PC-9 (cell line): ENCODE measurements around the gene SMIM28. TPM values are rescaled to one million over a fixed set of nuclear protein-coding genes. Genes with fewer than 3 reads are reported as not detected.

Experiments
- BruUV-seq: library from RNA; stranded (reverse); fragments of 400-500 nt; replicated peaks from 2 replicates; lab custom pipeline; 2021; lab: Mats Ljungman, UMichigan
- CTCF ChIA-PET: fragments of 300-600 bp; sonication (Branson Sonifier 250); formaldehyde crosslinking; loops from one replicate; lab custom pipeline; 2022; ENCODE audit warnings: antibody characterized with exemption; lab: Charles Lee
- POLR2A ChIA-PET: fragments of 300-600 bp; sonication (Branson Sonifier 250); formaldehyde crosslinking; loops from one replicate; lab custom pipeline; 2022; ENCODE audit warnings: antibody characterized with exemption; ENCODE audit not compliant: unreplicated experiment; lab: Charles Lee
- DNase-seq, 2 experiments: peaks; one replicate each; pipeline versions ENCODE4 v3.0.0 to v3.0.0-alpha.2; 2015 to 2022; ENCODE audit warnings: mixed read lengths in 1 of 2
- H2AFZ ChIP-seq: fragments of 200-600 bp; sonication (generic); 2 replicates; pipeline ENCODE4 v1.8.1; 2017; ENCODE audit warnings: antibody characterized with exemption
- H3F3A ChIP-seq: fragments of 200-600 bp; sonication (generic); 2 replicates; pipeline ENCODE4 v1.8.1; 2017; ENCODE audit warnings: antibody characterized with exemption, mild to moderate bottlenecking, low read depth; ENCODE audit not compliant: insufficient read depth
- H3K27ac ChIP-seq: fragments of 200-600 bp; sonication (generic); 2 replicates; pipeline ENCODE4 v1.6.1; 2016; ENCODE audit warnings: mixed run types
- H3K27me3 ChIP-seq: fragments of 200-600 bp; sonication (generic); 2 replicates; pipeline ENCODE4 v1.6.1; 2016; ENCODE audit warnings: low read depth, mixed run types; ENCODE audit not compliant: insufficient read depth
- H3K36me3 ChIP-seq: fragments of 200-600 bp; sonication (generic); 2 replicates; pipeline ENCODE4 v1.6.1; 2016; ENCODE audit warnings: low read depth, mixed run types
- H3K4me1 ChIP-seq: fragments of 200-600 bp; sonication (generic); replicated peaks from 2 replicates; pipeline ENCODE4 v1.6.1; 2016; ENCODE audit warnings: mixed run types; ENCODE audit not compliant: insufficient read depth
- H3K4me2 ChIP-seq: fragments of 200-600 bp; sonication (generic); 2 replicates; pipeline ENCODE4 v1.6.1; 2017; ENCODE audit warnings: mixed run types
- H3K4me3 ChIP-seq: fragments of 200-600 bp; sonication (generic); 2 replicates; pipeline ENCODE4 v1.6.1; 2016; ENCODE audit warnings: mixed run types
- H3K79me2 ChIP-seq: fragments of 200-600 bp; sonication (generic); 2 replicates; pipeline ENCODE4 v1.6.1; 2017; ENCODE audit warnings: low read depth, mixed run types
- H3K9me2 ChIP-seq: fragments of 200-600 bp; sonication (generic); 2 replicates; pipeline ENCODE4 v1.8.1; 2017; ENCODE audit warnings: mild to moderate bottlenecking; ENCODE audit not compliant: insufficient read depth
- H3K9me3 ChIP-seq: fragments of 200-600 bp; sonication (generic); 2 replicates; pipeline ENCODE4 v1.8.1; 2016; ENCODE audit warnings: low read depth; ENCODE audit not compliant: insufficient read depth
- H4K20me1 ChIP-seq: fragments of 200-600 bp; sonication (generic); 2 replicates; pipeline ENCODE4 v1.8.1; 2017; ENCODE audit not compliant: insufficient read depth
- EZH2 ChIP-seq: fragments of 200-600 bp; sonication (generic); IDR thresholded peaks from 2 replicates; pipeline ENCODE4 v1.8.0; 2017; ENCODE audit warnings: antibody characterized with exemption, low read depth
- intact Hi-C: fragments of 100-400 bp; cut with micrococcal nuclease; formaldehyde crosslinking; loops from one replicate; pipeline ENCODE4 v1.10.0; 2022; ENCODE audit not compliant: unreplicated experiment
- total RNA-seq: library from RNA; stranded (reverse); gene quantifications from 2 replicates; pipeline ENCODE4 v1.2.3, GENCODE V29; 2021
- TF ChIP-seq, protein P1 (sequence below): fragments of 200-600 bp; sonication (generic); conservative IDR thresholded peaks from 2 replicates; pipeline ENCODE4 v1.6.1; 2017; ENCODE audit warnings: mixed run types, antibody characterized with exemption, mild to moderate bottlenecking, moderate library complexity

Gene SMIM28
- total RNA-seq, 1 experiment from 2014 or later, result not detected

DNA sequence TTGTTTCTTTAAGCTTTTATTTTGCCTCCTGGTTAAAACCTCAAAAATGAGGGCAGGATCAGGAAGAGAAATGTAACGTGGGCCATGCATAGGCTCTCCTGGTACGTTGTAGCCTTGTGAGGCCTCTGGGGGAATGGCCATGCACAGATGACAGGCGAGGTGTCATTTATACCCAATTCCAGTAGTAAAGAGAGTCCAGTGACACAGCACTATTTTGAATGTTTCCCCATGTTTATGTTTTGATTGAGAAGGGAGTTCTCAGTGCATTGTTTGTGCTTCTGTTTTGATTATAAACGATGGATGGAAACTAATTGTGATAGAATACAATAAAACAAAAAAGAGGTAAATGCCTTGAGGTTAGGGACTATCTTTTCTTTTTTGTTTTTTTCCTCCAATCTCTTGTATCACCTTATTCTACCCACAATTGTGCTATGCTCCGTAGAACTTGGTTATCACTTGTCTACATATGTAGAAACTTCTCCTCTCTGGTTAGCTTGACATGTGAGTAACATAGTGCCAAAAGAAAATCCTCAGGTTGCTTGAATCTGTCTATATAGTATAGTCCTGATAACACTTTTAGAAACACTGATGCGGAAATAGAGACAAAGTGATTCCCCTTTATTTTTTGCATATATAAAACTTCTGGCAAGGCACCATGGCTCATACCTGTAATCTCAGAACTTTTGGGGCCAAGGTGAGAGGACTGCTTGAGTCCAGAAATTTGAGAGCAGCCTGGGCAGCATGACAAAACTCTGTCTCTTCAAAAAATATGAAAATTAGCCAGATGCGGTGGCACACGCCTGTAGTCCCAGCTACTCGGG lies 6.9 kb upstream of the SMIM28 start:
- DNase-seq, result no peak
- TF ChIP-seq, protein P1, sequence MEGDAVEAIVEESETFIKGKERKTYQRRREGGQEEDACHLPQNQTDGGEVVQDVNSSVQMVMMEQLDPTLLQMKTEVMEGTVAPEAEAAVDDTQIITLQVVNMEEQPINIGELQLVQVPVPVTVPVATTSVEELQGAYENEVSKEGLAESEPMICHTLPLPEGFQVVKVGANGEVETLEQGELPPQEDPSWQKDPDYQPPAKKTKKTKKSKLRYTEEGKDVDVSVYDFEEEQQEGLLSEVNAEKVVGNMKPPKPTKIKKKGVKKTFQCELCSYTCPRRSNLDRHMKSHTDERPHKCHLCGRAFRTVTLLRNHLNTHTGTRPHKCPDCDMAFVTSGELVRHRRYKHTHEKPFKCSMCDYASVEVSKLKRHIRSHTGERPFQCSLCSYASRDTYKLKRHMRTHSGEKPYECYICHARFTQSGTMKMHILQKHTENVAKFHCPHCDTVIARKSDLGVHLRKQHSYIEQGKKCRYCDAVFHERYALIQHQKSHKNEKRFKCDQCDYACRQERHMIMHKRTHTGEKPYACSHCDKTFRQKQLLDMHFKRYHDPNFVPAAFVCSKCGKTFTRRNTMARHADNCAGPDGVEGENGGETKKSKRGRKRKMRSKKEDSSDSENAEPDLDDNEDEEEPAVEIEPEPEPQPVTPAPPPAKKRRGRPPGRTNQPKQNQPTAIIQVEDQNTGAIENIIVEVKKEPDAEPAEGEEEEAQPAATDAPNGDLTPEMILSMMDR, result no peak
- TF ChIP-seq EZH2, result no peak
- Histone ChIP-seq H3F3A (no peaks in the 10 kb centered on the region), H3K27me3 (no peaks in the 10 kb centered on the region), H3K4me2 (peak overlapping the region; percentile 61), H3K36me3 (no peaks in the 10 kb centered on the region), H2AFZ (peak overlapping the region; percentile 42), H3K4me3 (no peak overlapping the region), H3K9me3 (no peaks in the 10 kb centered on the region), H3K27ac (peak overlapping the region; percentile 57), H3K4me1 (peaks cover 29% of the 10 kb centered on the region), H3K9me2 (no peaks in the 10 kb centered on the region), H4K20me1 (no peaks in the 10 kb centered on the region), H3K79me2 (no peaks in the 10 kb centered on the region)
- CTCF ChIA-PET, result no interaction called here
- POLR2A ChIA-PET, result no interaction called here
- intact Hi-C loops, result no loop called here
- no TSS peak for BruUV-seq

- TF ChIP-seq, protein P1, result no peak
- TF ChIP-seq EZH2, result no peak
- no peaks in the 10 kb centered on the region for H3K9me3 ChIP-seq
- no peak for DNase-seq
- H3F3A ChIP-seq, result no peaks in the 10 kb centered on the region
- no peaks in the 10 kb centered on the region for H4K20me1 ChIP-seq
- ChIA-PET CTCF (no interaction called here), POLR2A (no interaction called here)
- no peaks in the 10 kb centered on the region for H3K79me2 ChIP-seq
- peak overlapping the region; percentile 57 for H3K27ac ChIP-seq
- H3K36me3 ChIP-seq, result no peaks in the 10 kb centered on the region
- H3K4me1 ChIP-seq, result peaks cover 29% of the 10 kb centered on the region
- peak overlapping the region; percentile 9; the same call in 1 of the 2 replicates for H3K4me3 ChIP-seq
- BruUV-seq, result no TSS peak
- H3K27me3 ChIP-seq, result no peaks in the 10 kb centered on the region
- intact Hi-C loops, result no loop called here
- peak overlapping the region; percentile 42; the same call in 1 of the 2 replicates for H2AFZ ChIP-seq
- no peaks in the 10 kb centered on the region; the same call in 1 of the 2 replicates for H3K9me2 ChIP-seq
- peak overlapping the region; percentile 61 for H3K4me2 ChIP-seq
These were observed 6.3 kb upstream of the SMIM28 start for GRCh38 chr6:138371452-138371711.

DNA sequence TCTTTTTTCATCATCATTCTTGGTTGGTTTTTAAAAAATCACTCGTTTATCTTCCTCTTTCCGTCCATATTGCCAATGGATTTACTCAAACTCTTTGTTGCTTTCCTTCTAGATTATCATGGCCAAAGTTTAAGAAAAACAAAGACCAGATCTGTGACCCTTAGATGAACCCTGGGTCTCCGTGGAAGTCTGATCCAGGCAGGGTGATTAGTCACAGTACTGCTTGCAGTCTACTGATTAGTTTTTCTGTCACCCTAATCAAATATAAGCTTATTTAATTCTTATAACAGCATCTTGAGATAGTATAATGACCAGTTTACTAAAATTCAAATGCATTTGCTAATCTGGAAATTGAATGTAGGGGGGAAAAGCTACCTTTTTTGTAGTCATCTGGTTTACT lies 6.0 kb upstream of the SMIM28 start:
- Histone ChIP-seq H2AFZ (peak overlapping the region; percentile 28), H4K20me1 (no peaks in the 10 kb centered on the region), H3K4me1 (peaks cover 29% of the 10 kb centered on the region), H3K27ac (peak overlapping the region; percentile 57), H3K79me2 (no peaks in the 10 kb centered on the region), H3K36me3 (no peaks in the 10 kb centered on the region), H3K9me2 (no peaks in the 10 kb centered on the region; the same call in 1 of the 2 replicates), H3K4me3 (peak overlapping the region; percentile 9; the same call in 1 of the 2 replicates), H3F3A (no peaks in the 10 kb centered on the region), H3K27me3 (no peaks in the 10 kb centered on the region), H3K9me3 (no peaks in the 10 kb centered on the region), H3K4me2 (peak overlapping the region; percentile 61)
- BruUV-seq, result no TSS peak
- POLR2A ChIA-PET, result no interaction called here
- CTCF ChIA-PET, result no interaction called here
- TF ChIP-seq, protein P1, result no peak
- TF ChIP-seq EZH2, result no peak
- DNase-seq, result peak in 1 of 2 experiments; percentile 76
- intact Hi-C loops, result no loop called here
